ENCODE results near the gene FNDC10. TPM values are rescaled to one million over a fixed set of nuclear protein-coding genes. Genes with fewer than 3 reads are reported as not detected.

The FNDC10 gene
- total RNA-seq, 1 experiment from 2014 or later = 8.4 TPM

- intact Hi-C loops (cut with micrococcal nuclease) = no loop called here
- no TSS peak for BruUV-seq (replicated peaks)
- peaks cover 0 to 16% of the 10 kb centered on the region in 2 experiments; a peak in 2 of 4 replicates for H3K4me1 ChIP-seq (ENCODE audit: control insufficient read depth in 1 of 2, insufficient read depth in 2 of 2, low read length in 2 of 2)
- H2AFZ ChIP-seq (ENCODE audit: low read depth, low read length, poor library complexity, severe bottlenecking) = no peak overlapping the region
- H3K4me3 ChIP-seq (replicated peaks in 1 of 2; ENCODE audit: low read depth in 1 of 2, low read length in 2 of 2) = no peak overlapping the region
- H3K9me2 ChIP-seq (ENCODE audit: insufficient read depth) = no peaks in the 10 kb centered on the region
- no peak for DNase-seq (ENCODE audit: low read depth, low spot score)
- ChIA-PET POLR2A (no interaction called here), CTCF (no interaction called here), RAD21 (ENCODE audit: low non-redundant PET in 1 of 2, low total read pairs in 2 of 2, uncharacterized antibody in 2 of 2, unreplicated experiment in 2 of 2) (no interaction called here)
- ATAC-seq = no peak
- no peaks in the 10 kb centered on the region for H3K27me3 ChIP-seq (ENCODE audit: insufficient read depth, low read length)
- no peak for TF ChIP-seq SIN3A (IDR thresholded peaks at IDR 0.05; ENCODE audit: low read depth)
- no peak for TF ChIP-seq SRF (IDR thresholded peaks at IDR 0.05; ENCODE audit: low read depth)
- no peak for TF ChIP-seq ATF3 (IDR thresholded peaks at IDR 0.05)
- no peak for TF ChIP-seq EGR1 (IDR thresholded peaks at IDR 0.05; ENCODE audit: low read depth)
- TF ChIP-seq ELF1 (IDR thresholded peaks at IDR 0.05; ENCODE audit: borderline replicate concordance, low read depth) = no peak
- TF ChIP-seq YY1 (IDR thresholded peaks at IDR 0.05; ENCODE audit: extremely low read depth, insufficient replicate concordance, low read depth, low read length) = no peak
- no peak overlapping the region for H3K9ac ChIP-seq (ENCODE audit: low read length)
- H3K36me3 ChIP-seq (ENCODE audit: control insufficient read depth in 1 of 2, insufficient read depth in 2 of 2, low read length in 2 of 2) = peaks cover 0 to 3% of the 10 kb centered on the region in 2 experiments; a peak in 2 of 4 replicates
- H3K27ac ChIP-seq (ENCODE audit: low read depth, low read length) = no peak overlapping the region
- H4K20me1 ChIP-seq (ENCODE audit: insufficient read depth) = no peaks in the 10 kb centered on the region
- H3K4me2 ChIP-seq (ENCODE audit: low read length) = no peak overlapping the region
- H3K9me3 ChIP-seq (ENCODE audit: control insufficient read depth in 1 of 2, insufficient read depth in 1 of 2, low read depth in 1 of 2, low read length in 2 of 2) = no peaks in the 10 kb centered on the region
- H3K79me2 ChIP-seq (ENCODE audit: insufficient read depth, low read length) = peaks cover 37% of the 10 kb centered on the region; the same call in 1 of the 2 replicates
Observed at GRCh38 chr1:1553821-1554494, 46.0 kb downstream of the FNDC10 start.

- Histone ChIP-seq H4K20me1 (ENCODE audit: insufficient read depth) (no peaks in the 10 kb centered on the region), H3K4me2 (ENCODE audit: low read length) (no peak overlapping the region), H3K9ac (ENCODE audit: low read length) (no peak overlapping the region), H3K27ac (ENCODE audit: low read depth, low read length) (no peak overlapping the region), H3K36me3 (ENCODE audit: control insufficient read depth in 1 of 2, insufficient read depth in 2 of 2, low read length in 2 of 2) (peaks cover 0 to 3% of the 10 kb centered on the region in 2 experiments; a peak in 2 of 4 replicates), H3K9me2 (ENCODE audit: insufficient read depth) (no peaks in the 10 kb centered on the region), H3K4me1 (ENCODE audit: control insufficient read depth in 1 of 2, insufficient read depth in 2 of 2, low read length in 2 of 2) (peaks cover 0 to 10% of the 10 kb centered on the region in 2 experiments; a peak in 2 of 4 replicates), H3K9me3 (ENCODE audit: control insufficient read depth in 1 of 2, insufficient read depth in 1 of 2, low read depth in 1 of 2, low read length in 2 of 2) (no peaks in the 10 kb centered on the region), H3K4me3 (replicated peaks in 1 of 2; ENCODE audit: low read depth in 1 of 2, low read length in 2 of 2) (no peak overlapping the region), H3K27me3 (ENCODE audit: insufficient read depth, low read length) (no peaks in the 10 kb centered on the region), H3K79me2 (ENCODE audit: insufficient read depth, low read length) (peaks cover 31% of the 10 kb centered on the region; the same call in 1 of the 2 replicates), H2AFZ (ENCODE audit: low read depth, low read length, poor library complexity, severe bottlenecking) (no peak overlapping the region)
- intact Hi-C loops (cut with micrococcal nuclease) = no loop called here
- BruUV-seq (replicated peaks) = no TSS peak
- TF ChIP-seq ZFX (IDR thresholded peaks at IDR 0.05) = no peak
- no peak for TF ChIP-seq ATF3 (IDR thresholded peaks at IDR 0.05)
- no peak for TF ChIP-seq ELF1 (IDR thresholded peaks at IDR 0.05; ENCODE audit: borderline replicate concordance, low read depth)
- no peak for TF ChIP-seq SIN3A (IDR thresholded peaks at IDR 0.05; ENCODE audit: low read depth)
- TF ChIP-seq JUND (IDR thresholded peaks at IDR 0.05) = no peak
- TF ChIP-seq EZH2 (IDR thresholded peaks at IDR 0.05) = no peak
- no peak for TF ChIP-seq SP1 (IDR thresholded peaks at IDR 0.05; ENCODE audit: low read depth)
- no peak for TF ChIP-seq ZBTB33 (IDR thresholded peaks at IDR 0.05; ENCODE audit: extremely low read depth, insufficient replicate concordance, low read length)
- TF ChIP-seq CBX3 (IDR thresholded peaks at IDR 0.05; ENCODE audit: low read depth) = no peak
- no peak for TF ChIP-seq FOSL1 (IDR thresholded peaks at IDR 0.05; ENCODE audit: low read depth)
- ChIA-PET CTCF (no interaction called here), POLR2A (no interaction called here), RAD21 (ENCODE audit: low non-redundant PET in 1 of 2, low total read pairs in 2 of 2, uncharacterized antibody in 2 of 2, unreplicated experiment in 2 of 2) (no interaction called here)
- DNase-seq (ENCODE audit: low read depth, low spot score) = no peak
- ATAC-seq = no peak
Observed at GRCh38 chr1:1552263-1552639, 47.7 kb downstream of the FNDC10 start.

Data from HCT116 (cell line).